ENCODE results near the gene GRK6.

Gene GRK6

GRCh38 chr5:177440211-177440989 lies 13.9 kb downstream of the GRK6 start:
- no peak for DNase-seq (ENCODE audit: low read depth in 2 of 2)

GRCh38 chr5:177440990-177441780 lies 14.7 kb downstream of the GRK6 start:
- no peak for DNase-seq (ENCODE audit: low read depth in 2 of 2)

- DNase-seq (ENCODE audit: low read depth in 2 of 2), result no peak
Measured at GRCh38 chr5:177442066-177442826, 15.8 kb downstream of the GRK6 start.

- DNase-seq (ENCODE audit: low read depth in 2 of 2), result no peak
Measured at GRCh38 chr5:177443144-177443983, 16.9 kb downstream of the GRK6 start.

- DNase-seq (ENCODE audit: low read depth in 2 of 2), result no peak
Measured at GRCh38 chr5:177444106-177445051, 17.9 kb downstream of the GRK6 start.

GRCh38 chr5:177445052-177445916 lies 18.8 kb downstream of the GRK6 start:
- no peak for DNase-seq (ENCODE audit: low read depth in 2 of 2)

- no peak for DNase-seq (ENCODE audit: low read depth in 2 of 2)
Measured at GRCh38 chr5:177445917-177446199, 19.4 kb downstream of the GRK6 start.

- DNase-seq (ENCODE audit: low read depth in 2 of 2), result peak; percentile 58 to 59
Measured at GRCh38 chr5:177446200-177447065, 20.0 kb downstream of the GRK6 start, which contains the start of gene PRR7. Gene PRR7, plus strand, starts transcription at chr5:177446814. Its CDS starts 8,254 bp downstream, at chr5:177455068.

GRCh38 chr5:177447066-177447610 lies 20.7 kb downstream of the GRK6 start:
- DNase-seq (ENCODE audit: low read depth in 2 of 2), result peak in 1 of 2 donors; percentile 51

DNA sequence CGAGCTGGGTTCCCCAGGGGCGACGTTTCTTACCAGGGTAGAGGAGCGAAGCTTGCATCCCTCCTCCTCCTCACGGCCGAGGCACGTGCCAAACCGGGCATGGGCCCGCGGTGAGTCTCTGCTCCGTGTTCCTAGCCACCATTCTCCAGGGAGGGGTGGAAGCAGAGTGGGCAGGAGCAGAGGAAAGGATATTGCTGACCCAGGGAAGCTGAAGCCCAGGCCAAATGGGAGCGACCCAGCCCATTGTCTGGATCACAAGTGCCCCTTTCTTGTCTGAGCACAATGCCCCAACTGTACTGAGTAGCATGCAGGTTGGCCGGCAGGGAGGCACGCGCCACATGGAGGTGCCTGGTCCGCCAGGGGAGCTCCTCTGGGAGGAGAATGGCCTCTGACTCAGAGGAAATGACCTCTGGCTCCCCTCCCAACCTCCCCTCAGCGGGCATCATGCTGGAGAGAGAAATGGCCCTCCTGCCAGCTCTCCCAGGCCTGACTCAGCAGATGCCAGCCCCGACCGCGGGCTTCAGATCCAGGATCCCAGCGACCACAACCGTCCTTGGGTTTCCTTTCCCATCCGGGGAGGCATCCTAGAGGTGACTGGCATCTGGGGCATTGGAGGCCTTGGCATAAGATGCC lies 21.3 kb downstream of the GRK6 start:
- DNase-seq (ENCODE audit: low read depth in 2 of 2), result no peak

- no peak for DNase-seq (ENCODE audit: low read depth in 2 of 2)
Measured at GRCh38 chr5:177448244-177448950, 21.9 kb downstream of the GRK6 start.

DNA sequence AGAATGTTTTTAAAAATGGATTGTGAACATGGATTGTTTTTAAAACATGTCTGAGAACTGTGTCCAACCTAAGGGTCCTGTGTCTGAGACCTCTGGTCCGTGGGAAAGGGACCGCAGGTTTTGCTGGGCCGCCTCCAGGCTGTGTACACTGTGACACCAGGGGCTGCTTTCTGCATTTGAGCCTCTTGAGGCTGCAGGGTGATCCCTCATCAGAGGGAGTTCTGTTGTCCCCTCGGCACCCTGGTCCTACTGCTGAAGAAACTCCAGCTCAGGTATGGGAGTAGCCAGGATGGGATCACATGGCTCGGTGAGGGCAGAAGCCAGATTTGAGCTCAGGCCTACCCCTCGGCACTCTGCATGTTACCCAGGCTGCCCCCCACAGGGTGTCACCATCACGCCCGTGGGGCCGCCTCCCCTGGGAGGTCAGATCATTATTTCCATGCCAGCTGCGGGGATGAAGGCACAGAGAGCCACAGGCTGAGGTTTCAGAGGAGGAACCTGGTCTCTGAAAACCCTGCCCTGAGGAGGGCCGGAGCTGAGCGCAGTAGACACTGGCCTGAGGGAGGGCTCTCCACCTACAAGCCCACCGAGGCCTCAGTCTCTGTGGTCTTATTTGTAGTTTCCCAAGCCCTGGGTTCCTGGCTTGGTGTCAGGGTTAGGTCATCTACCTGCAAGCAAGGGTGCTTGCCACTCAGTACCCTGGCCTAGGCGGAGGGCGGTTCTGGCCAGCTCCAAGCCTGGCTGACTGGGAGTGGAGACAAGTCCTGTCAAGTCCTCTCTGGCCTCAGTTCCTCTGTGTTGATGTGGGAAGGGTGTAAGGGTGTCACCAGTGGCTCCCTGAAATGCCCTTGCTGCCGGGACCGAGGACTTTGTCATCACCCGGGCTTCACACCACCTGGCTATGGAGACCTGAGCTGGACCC lies 22.9 kb downstream of the GRK6 start:
- no peak for DNase-seq (ENCODE audit: low read depth in 2 of 2)

GRCh38 chr5:177450667-177451424 lies 24.4 kb downstream of the GRK6 start:
- DNase-seq (ENCODE audit: low read depth in 2 of 2), result no peak

DNA sequence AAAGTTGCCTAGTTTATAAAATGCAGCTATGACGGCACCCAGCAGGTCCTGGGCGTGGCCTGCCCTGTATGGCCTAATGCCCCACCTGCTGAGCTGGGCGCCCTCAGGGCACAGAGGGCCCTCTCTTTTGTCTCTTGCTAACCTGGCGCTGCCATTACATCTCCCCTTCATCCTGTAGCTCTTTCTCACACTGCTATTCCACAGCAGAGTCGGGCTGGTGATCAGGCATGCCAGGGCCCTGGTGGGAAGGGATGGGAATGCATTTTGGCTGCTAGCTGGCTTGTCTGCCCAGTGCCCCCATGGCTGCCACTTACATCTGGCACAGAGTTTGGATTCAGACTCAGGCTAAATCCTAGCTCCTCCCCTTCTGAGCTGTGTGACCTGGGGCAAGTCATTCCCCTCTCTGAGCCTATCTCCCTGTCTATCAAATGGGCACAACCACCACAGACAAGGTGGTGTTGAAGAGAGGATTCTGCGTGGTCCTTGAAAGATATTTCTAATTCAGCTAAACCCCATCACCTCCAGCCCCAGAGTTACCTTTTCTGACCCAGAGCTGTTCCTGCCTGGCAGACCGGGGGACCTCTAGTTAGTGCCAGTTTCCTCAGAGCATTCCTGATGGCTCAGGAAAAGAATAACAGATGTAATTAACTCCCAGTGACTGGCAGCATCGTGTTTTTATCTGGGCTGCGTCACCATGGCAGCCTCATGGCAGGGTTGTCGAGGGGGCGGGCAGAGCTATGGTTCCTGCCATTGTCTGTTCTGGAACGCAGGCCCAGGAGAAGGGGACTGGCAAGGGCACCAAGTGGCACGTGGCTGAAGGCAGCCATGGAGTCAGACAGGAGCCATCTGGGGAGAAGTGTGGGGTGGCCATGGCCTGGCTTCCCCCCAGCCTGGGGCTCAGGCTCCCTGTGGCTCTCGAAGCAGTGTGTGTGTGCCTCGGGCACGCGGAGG lies 26.5 kb downstream of the GRK6 start:
- no peak for DNase-seq (ENCODE audit: low read depth in 2 of 2)
